GM23338 (cell line): ENCODE results near the gene KSR2. TPM values are rescaled to one million over a fixed set of nuclear protein-coding genes. Genes with fewer than 3 reads are reported as not detected.

Source experiments
- ATAC-seq: fragments of 200-7000 bp; cut with Tn5 transposase; 3 replicates; pipeline ENCODE4 v1.9.1; 2020
- DNase-seq: peaks from one replicate; pipeline ENCODE4 v3.0.0-alpha.2; 2015; ENCODE audit warnings: low spot score
- H2AFZ ChIP-seq: fragments of 200-600 bp; sonication (generic); 2 replicates; pipeline ENCODE4 v1.8.0; 2016; ENCODE audit warnings: antibody characterized with exemption, mild to moderate bottlenecking, moderate library complexity
- H3F3A ChIP-seq: fragments of 200-600 bp; sonication (generic); replicated peaks from 2 replicates; pipeline ENCODE4 v1.8.0; 2017; ENCODE audit warnings: antibody characterized with exemption, mixed run types, low read depth
- H3K27ac ChIP-seq: fragments of 200-600 bp; sonication (generic); 2 replicates; pipeline ENCODE4 v1.6.1; 2016; ENCODE audit warnings: low read depth
- H3K27me3 ChIP-seq: fragments of 200-600 bp; sonication (generic); 2 replicates; pipeline ENCODE4 v1.8.0; 2016; ENCODE audit warnings: mild to moderate bottlenecking, mixed run types, moderate library complexity; ENCODE audit not compliant: insufficient read depth
- H3K36me3 ChIP-seq: fragments of 200-600 bp; sonication (generic); 2 replicates; pipeline ENCODE4 v1.8.0; 2016; ENCODE audit warnings: mild to moderate bottlenecking; ENCODE audit not compliant: insufficient read depth
- H3K4me1 ChIP-seq: fragments of 200-600 bp; sonication (generic); 2 replicates; pipeline ENCODE4 v1.8.0; 2016; ENCODE audit warnings: mild to moderate bottlenecking, moderate library complexity; ENCODE audit not compliant: insufficient read depth
- H3K4me2 ChIP-seq: fragments of 200-600 bp; sonication (generic); 2 replicates; pipeline ENCODE4 v1.7.1; 2017; ENCODE audit warnings: mixed run types
- H3K4me3 ChIP-seq: fragments of 200-600 bp; sonication (generic); 2 replicates; pipeline ENCODE4 v1.6.1; 2016; ENCODE audit warnings: mixed run types
- H3K79me2 ChIP-seq: fragments of 200-600 bp; sonication (generic); replicated peaks from 2 replicates; pipeline ENCODE4 v1.8.0; 2017; ENCODE audit warnings: mild to moderate bottlenecking; ENCODE audit not compliant: insufficient read depth
- H3K9me2 ChIP-seq: fragments of 200-600 bp; sonication (generic); 2 replicates; pipeline ENCODE4 v1.8.0; 2017; ENCODE audit not compliant: insufficient read depth
- H4K20me1 ChIP-seq: fragments of 200-600 bp; sonication (generic); replicated peaks from 2 replicates; pipeline ENCODE4 v1.8.0; 2017; ENCODE audit warnings: mild to moderate bottlenecking; ENCODE audit not compliant: insufficient read depth
- H3K27ac Mint-ChIP-seq: 2 replicates; pipeline ENCODE4 v1.8.0; 2020; ENCODE audit warnings: inconsistent platforms, mild to moderate bottlenecking, moderate library complexity, mixed read lengths
- H3K27me3 Mint-ChIP-seq: 3 replicates; pipeline ENCODE4 v1.8.0; 2022; ENCODE audit warnings: low read depth, mild to moderate bottlenecking, moderate library complexity, mixed read lengths, inconsistent platforms; ENCODE audit not compliant: insufficient read depth, poor library complexity
- H3K36me3 Mint-ChIP-seq: 3 replicates; pipeline ENCODE4 v1.8.0; 2021; ENCODE audit warnings: low read depth, mild to moderate bottlenecking, inconsistent platforms, moderate library complexity, mixed read lengths
- H3K4me1 Mint-ChIP-seq: 3 replicates; pipeline ENCODE4 v1.8.0; 2020; ENCODE audit warnings: mild to moderate bottlenecking, inconsistent platforms, mixed read lengths
- H3K4me3 Mint-ChIP-seq: 3 replicates; pipeline ENCODE4 v1.8.0; 2021; ENCODE audit warnings: moderate library complexity, mild to moderate bottlenecking, inconsistent platforms, mixed read lengths
- H3K9me3 Mint-ChIP-seq: 3 replicates; pipeline ENCODE4 v1.8.0; 2020; ENCODE audit warnings: moderate library complexity, mild to moderate bottlenecking, inconsistent platforms, mixed read lengths
- CREB1 ChIP-seq: fragments of 250-450 bp; sonication (Bioruptor Pico); IDR thresholded peaks from 2 replicates; pipeline ENCODE4 v1.5.0; 2020; ENCODE audit warnings: low read depth, mild to moderate bottlenecking, moderate library complexity
- EZH2 ChIP-seq: fragments of 200-600 bp; sonication (generic); IDR thresholded peaks from one replicate; pipeline ENCODE4 v1.8.0; 2017; ENCODE audit warnings: antibody characterized with exemption, mild to moderate bottlenecking, low read depth; ENCODE audit not compliant: unreplicated experiment
- EZH2phosphoT487 ChIP-seq: fragments of 200-600 bp; sonication (generic); IDR thresholded peaks from one replicate; pipeline ENCODE4 v1.8.1; 2018; ENCODE audit warnings: antibody characterized with exemption; ENCODE audit not compliant: unreplicated experiment
- JUNB ChIP-seq: IDR thresholded peaks from one replicate; pipeline ENCODE4 v1.6.1; 2016; ENCODE audit warnings: antibody characterized with exemption; ENCODE audit not compliant: unreplicated experiment
- NANOG ChIP-seq: IDR thresholded peaks from 2 replicates; pipeline ENCODE4 v1.6.1; 2016; ENCODE audit warnings: antibody characterized with exemption, borderline replicate concordance
- POLR2AphosphoS5 ChIP-seq: IDR thresholded peaks from 2 replicates; pipeline ENCODE4 v1.6.1; 2016; ENCODE audit warnings: antibody characterized with exemption, low read depth
- STAT1 ChIP-seq: IDR thresholded peaks from one replicate; pipeline ENCODE4 v1.6.1; 2016; ENCODE audit warnings: antibody characterized with exemption; ENCODE audit not compliant: unreplicated experiment
- ZNF114 ChIP-seq: fragments of 250-450 bp; sonication (Bioruptor Pico); IDR thresholded peaks from 2 replicates; pipeline ENCODE4 v1.5.0; 2020; ENCODE audit warnings: mild to moderate bottlenecking, moderate library complexity
- ZNF331 ChIP-seq: fragments of 250-450 bp; sonication (Bioruptor Pico); IDR thresholded peaks from 2 replicates; pipeline ENCODE4 v1.5.0; 2020; ENCODE audit warnings: low read depth, mild to moderate bottlenecking, moderate library complexity
- polyA plus RNA-seq: library from polyadenylated mRNA; unstranded; fragments of >200 nt; fragmentation: Nextera tagmentation; extraction: Ambion mirVana; gene quantifications from 2 replicates; pipeline ENCODE4 v1.2.1, GENCODE V29; 2016
- total RNA-seq: library from RNA; depleted of rRNA; stranded (reverse); fragments of >200 nt; shearing (Covaris generic); gene quantifications from 2 replicates; pipeline ENCODE4 v1.2.3, GENCODE V29; 2014
- TF ChIP-seq, protein P1 (sequence below): fragments of 250-450 bp; sonication (Bioruptor Pico); IDR thresholded peaks from 2 replicates; pipeline ENCODE4 v1.5.0; 2020; ENCODE audit warnings: mild to moderate bottlenecking, moderate library complexity
- TF ChIP-seq, protein P2 (sequence below): IDR thresholded peaks from one replicate; pipeline ENCODE4 v1.6.1; 2018; ENCODE audit warnings: antibody characterized with exemption; ENCODE audit not compliant: unreplicated experiment
- TF ChIP-seq, protein P3 (sequence below), 2 experiments: fragments of 200-600 bp in 1 of 2; sonication (generic) in 1 of 2; conservative IDR thresholded peaks; 2 replicates each; pipeline versions ENCODE4 v1.5.1 to v1.6.1; 2016 to 2017; ENCODE audit warnings: antibody characterized with exemption in 2 of 2, low read depth in 2 of 2, mild to moderate bottlenecking in 2 of 2, moderate library complexity in 1 of 2
- TF ChIP-seq, protein P4 (sequence below): IDR thresholded peaks from 2 replicates; pipeline ENCODE4 v1.6.1; 2016; ENCODE audit warnings: antibody characterized with exemption

Gene KSR2
- total and polyA plus RNA-seq, 2 experiments from 2014 or later: 1.1 to 2.7 TPM

DNA sequence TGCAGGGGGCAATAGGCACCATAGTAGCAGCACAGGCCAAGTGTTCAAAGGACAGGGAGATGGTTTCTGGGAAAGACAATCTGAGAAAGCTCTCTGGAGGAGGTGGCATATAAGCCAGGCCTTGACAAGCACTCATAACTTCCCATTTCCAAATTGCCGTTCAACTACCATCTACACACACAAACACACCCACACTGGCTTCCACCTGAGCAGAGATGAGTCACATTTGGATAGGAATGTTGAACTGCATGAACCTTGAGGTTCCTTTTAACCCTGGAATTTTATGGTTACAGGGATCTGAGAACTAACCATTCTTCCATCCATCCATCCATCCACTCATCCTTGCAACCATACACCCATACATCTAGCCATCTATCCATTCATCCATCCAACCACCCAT lies 86.6 kb downstream of the KSR2 start:
- H3K27me3 ChIP-seq: no peaks in the 10 kb centered on the region
- TF ChIP-seq, protein P1, sequence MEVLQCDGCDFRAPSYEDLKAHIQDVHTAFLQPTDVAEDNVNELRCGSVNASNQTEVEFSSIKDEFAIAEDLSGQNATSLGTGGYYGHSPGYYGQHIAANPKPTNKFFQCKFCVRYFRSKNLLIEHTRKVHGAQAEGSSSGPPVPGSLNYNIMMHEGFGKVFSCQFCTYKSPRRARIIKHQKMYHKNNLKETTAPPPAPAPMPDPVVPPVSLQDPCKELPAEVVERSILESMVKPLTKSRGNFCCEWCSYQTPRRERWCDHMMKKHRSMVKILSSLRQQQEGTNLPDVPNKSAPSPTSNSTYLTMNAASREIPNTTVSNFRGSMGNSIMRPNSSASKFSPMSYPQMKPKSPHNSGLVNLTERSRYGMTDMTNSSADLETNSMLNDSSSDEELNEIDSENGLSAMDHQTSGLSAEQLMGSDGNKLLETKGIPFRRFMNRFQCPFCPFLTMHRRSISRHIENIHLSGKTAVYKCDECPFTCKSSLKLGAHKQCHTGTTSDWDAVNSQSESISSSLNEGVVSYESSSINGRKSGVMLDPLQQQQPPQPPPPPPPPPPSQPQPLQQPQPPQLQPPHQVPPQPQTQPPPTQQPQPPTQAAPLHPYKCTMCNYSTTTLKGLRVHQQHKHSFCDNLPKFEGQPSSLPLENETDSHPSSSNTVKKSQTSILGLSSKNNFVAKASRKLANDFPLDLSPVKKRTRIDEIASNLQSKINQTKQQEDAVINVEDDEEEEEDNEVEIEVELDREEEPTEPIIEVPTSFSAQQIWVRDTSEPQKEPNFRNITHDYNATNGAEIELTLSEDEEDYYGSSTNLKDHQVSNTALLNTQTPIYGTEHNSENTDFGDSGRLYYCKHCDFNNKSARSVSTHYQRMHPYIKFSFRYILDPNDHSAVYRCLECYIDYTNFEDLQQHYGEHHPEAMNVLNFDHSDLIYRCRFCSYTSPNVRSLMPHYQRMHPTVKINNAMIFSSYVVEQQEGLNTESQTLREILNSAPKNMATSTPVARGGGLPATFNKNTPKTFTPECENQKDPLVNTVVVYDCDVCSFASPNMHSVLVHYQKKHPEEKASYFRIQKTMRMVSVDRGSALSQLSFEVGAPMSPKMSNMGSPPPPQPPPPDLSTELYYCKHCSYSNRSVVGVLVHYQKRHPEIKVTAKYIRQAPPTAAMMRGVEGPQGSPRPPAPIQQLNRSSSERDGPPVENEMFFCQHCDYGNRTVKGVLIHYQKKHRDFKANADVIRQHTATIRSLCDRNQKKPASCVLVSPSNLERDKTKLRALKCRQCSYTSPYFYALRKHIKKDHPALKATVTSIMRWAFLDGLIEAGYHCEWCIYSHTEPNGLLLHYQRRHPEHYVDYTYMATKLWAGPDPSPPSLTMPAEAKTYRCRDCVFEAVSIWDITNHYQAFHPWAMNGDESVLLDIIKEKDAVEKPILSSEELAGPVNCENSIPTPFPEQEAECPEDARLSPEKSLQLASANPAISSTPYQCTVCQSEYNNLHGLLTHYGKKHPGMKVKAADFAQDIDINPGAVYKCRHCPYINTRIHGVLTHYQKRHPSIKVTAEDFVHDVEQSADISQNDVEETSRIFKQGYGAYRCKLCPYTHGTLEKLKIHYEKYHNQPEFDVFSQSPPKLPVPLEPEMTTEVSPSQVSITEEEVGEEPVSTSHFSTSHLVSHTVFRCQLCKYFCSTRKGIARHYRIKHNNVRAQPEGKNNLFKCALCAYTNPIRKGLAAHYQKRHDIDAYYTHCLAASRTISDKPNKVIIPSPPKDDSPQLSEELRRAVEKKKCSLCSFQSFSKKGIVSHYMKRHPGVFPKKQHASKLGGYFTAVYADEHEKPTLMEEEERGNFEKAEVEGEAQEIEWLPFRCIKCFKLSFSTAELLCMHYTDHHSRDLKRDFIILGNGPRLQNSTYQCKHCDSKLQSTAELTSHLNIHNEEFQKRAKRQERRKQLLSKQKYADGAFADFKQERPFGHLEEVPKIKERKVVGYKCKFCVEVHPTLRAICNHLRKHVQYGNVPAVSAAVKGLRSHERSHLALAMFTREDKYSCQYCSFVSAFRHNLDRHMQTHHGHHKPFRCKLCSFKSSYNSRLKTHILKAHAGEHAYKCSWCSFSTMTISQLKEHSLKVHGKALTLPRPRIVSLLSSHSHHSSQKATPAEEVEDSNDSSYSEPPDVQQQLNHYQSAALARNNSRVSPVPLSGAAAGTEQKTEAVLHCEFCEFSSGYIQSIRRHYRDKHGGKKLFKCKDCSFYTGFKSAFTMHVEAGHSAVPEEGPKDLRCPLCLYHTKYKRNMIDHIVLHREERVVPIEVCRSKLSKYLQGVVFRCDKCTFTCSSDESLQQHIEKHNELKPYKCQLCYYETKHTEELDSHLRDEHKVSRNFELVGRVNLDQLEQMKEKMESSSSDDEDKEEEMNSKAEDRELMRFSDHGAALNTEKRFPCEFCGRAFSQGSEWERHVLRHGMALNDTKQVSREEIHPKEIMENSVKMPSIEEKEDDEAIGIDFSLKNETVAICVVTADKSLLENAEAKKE (CRISPR knock-in tag): no peak
- no peak for TF ChIP-seq CREB1 (CRISPR knock-in tag)
- TF ChIP-seq, protein P2, sequence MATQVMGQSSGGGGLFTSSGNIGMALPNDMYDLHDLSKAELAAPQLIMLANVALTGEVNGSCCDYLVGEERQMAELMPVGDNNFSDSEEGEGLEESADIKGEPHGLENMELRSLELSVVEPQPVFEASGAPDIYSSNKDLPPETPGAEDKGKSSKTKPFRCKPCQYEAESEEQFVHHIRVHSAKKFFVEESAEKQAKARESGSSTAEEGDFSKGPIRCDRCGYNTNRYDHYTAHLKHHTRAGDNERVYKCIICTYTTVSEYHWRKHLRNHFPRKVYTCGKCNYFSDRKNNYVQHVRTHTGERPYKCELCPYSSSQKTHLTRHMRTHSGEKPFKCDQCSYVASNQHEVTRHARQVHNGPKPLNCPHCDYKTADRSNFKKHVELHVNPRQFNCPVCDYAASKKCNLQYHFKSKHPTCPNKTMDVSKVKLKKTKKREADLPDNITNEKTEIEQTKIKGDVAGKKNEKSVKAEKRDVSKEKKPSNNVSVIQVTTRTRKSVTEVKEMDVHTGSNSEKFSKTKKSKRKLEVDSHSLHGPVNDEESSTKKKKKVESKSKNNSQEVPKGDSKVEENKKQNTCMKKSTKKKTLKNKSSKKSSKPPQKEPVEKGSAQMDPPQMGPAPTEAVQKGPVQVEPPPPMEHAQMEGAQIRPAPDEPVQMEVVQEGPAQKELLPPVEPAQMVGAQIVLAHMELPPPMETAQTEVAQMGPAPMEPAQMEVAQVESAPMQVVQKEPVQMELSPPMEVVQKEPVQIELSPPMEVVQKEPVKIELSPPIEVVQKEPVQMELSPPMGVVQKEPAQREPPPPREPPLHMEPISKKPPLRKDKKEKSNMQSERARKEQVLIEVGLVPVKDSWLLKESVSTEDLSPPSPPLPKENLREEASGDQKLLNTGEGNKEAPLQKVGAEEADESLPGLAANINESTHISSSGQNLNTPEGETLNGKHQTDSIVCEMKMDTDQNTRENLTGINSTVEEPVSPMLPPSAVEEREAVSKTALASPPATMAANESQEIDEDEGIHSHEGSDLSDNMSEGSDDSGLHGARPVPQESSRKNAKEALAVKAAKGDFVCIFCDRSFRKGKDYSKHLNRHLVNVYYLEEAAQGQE: no peak
- no peak for TF ChIP-seq POLR2AphosphoS5
- TF ChIP-seq ZNF331 (CRISPR knock-in tag): no peak
- TF ChIP-seq STAT1: no peak
- TF ChIP-seq NANOG: no peak
- TF ChIP-seq EZH2phosphoT487: no peak
- TF ChIP-seq, protein P3, sequence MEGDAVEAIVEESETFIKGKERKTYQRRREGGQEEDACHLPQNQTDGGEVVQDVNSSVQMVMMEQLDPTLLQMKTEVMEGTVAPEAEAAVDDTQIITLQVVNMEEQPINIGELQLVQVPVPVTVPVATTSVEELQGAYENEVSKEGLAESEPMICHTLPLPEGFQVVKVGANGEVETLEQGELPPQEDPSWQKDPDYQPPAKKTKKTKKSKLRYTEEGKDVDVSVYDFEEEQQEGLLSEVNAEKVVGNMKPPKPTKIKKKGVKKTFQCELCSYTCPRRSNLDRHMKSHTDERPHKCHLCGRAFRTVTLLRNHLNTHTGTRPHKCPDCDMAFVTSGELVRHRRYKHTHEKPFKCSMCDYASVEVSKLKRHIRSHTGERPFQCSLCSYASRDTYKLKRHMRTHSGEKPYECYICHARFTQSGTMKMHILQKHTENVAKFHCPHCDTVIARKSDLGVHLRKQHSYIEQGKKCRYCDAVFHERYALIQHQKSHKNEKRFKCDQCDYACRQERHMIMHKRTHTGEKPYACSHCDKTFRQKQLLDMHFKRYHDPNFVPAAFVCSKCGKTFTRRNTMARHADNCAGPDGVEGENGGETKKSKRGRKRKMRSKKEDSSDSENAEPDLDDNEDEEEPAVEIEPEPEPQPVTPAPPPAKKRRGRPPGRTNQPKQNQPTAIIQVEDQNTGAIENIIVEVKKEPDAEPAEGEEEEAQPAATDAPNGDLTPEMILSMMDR (conservative IDR thresholded peaks at IDR 0.05; ENCODE audit: low read depth in 2 of 2): no peak
- no peak for TF ChIP-seq ZNF114 (CRISPR knock-in tag)
- TF ChIP-seq JUNB: no peak
- TF ChIP-seq, protein P4, sequence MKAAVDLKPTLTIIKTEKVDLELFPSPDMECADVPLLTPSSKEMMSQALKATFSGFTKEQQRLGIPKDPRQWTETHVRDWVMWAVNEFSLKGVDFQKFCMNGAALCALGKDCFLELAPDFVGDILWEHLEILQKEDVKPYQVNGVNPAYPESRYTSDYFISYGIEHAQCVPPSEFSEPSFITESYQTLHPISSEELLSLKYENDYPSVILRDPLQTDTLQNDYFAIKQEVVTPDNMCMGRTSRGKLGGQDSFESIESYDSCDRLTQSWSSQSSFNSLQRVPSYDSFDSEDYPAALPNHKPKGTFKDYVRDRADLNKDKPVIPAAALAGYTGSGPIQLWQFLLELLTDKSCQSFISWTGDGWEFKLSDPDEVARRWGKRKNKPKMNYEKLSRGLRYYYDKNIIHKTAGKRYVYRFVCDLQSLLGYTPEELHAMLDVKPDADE: no peak
- no peak for TF ChIP-seq EZH2
- H3F3A ChIP-seq: no peaks in the 10 kb centered on the region
- H3K27ac Mint-ChIP-seq: no peak overlapping the region
- no peak for DNase-seq
- H3K4me1 Mint-ChIP-seq: peaks cover 11% of the 10 kb centered on the region; the same call in 2 of the 3 replicates
- no peaks in the 10 kb centered on the region for H4K20me1 ChIP-seq
- H3K4me2 ChIP-seq: no peak overlapping the region
- ATAC-seq: no peak
- H3K27ac ChIP-seq: no peak overlapping the region
- no peaks in the 10 kb centered on the region for H3K79me2 ChIP-seq
- H3K27me3 Mint-ChIP-seq: peaks cover 6% of the 10 kb centered on the region
- H3K36me3 Mint-ChIP-seq: no peaks in the 10 kb centered on the region
- H3K36me3 ChIP-seq: no peaks in the 10 kb centered on the region
- no peaks in the 10 kb centered on the region; the same call in 2 of the 3 replicates for H3K9me3 Mint-ChIP-seq
- H3K4me1 ChIP-seq: no peaks in the 10 kb centered on the region
- no peak overlapping the region for H2AFZ ChIP-seq
- no peak overlapping the region for H3K4me3 Mint-ChIP-seq
- peaks cover 8% of the 10 kb centered on the region for H3K9me2 ChIP-seq
- H3K4me3 ChIP-seq: no peak overlapping the region
